Spleen (tissue), 11 donors: ENCODE results near the gene ADAMTS17. TPM values are rescaled to one million over a fixed set of nuclear protein-coding genes. Genes with fewer than 3 reads are reported as not detected.

Experiments used
- DNase-seq: peaks from one replicate; pipeline ENCODE4 v3.0.0-alpha.2; 2020
- H3K27ac ChIP-seq, 8 donors: fragments of 200-600 bp; sonication (generic) in 7 of 8; 1 replicate in 4 of 8; 2 replicates in 4 of 8; pipeline versions ENCODE4 v1.5.0 to v1.8.0; 2016 to 2021; ENCODE audit warnings: inconsistent platforms in 4 of 8, mild to moderate bottlenecking in 4 of 8, moderate library complexity in 1 of 8
- H3K27me3 ChIP-seq, 7 donors: fragments of 200-600 bp; sonication (generic) in 6 of 7; replicated peaks in 1 of 7; 1 replicate in 4 of 7; 2 replicates in 3 of 7; pipeline versions ENCODE4 v1.5.0 to v1.8.0; 2016 to 2021; ENCODE audit warnings: inconsistent platforms in 3 of 7, mild to moderate bottlenecking in 1 of 7
- H3K36me3 ChIP-seq, 6 donors: fragments of 200-600 bp; sonication (generic) in 5 of 6; 1 replicate in 4 of 6; 2 replicates in 2 of 6; pipeline versions ENCODE4 v1.5.0 to v1.8.0; 2016 to 2021; ENCODE audit warnings: inconsistent platforms in 2 of 6
- H3K4me1 ChIP-seq, 6 donors: fragments of 200-600 bp; sonication (generic) in 5 of 6; 1 replicate in 3 of 6; 2 replicates in 3 of 6; pipeline versions ENCODE4 v1.5.0 to v1.8.0; 2016 to 2021; ENCODE audit warnings: inconsistent platforms in 3 of 6
- H3K4me3 ChIP-seq, 8 donors: fragments of 200-600 bp; sonication (generic) in 7 of 8; 1 replicate in 4 of 8; 2 replicates in 4 of 8; pipeline versions ENCODE4 v1.5.0 to v1.8.0; 2016 to 2021; ENCODE audit warnings: inconsistent platforms in 4 of 8, mild to moderate bottlenecking in 4 of 8, moderate library complexity in 2 of 8
- H3K9me3 ChIP-seq, 8 donors: fragments of 200-600 bp; sonication (generic) in 7 of 8; 1 replicate in 4 of 8; 2 replicates in 4 of 8; pipeline versions ENCODE4 v1.5.0 to v1.8.0; 2016 to 2021; ENCODE audit warnings: inconsistent platforms in 4 of 8
- CTCF ChIP-seq, 11 experiments: fragments of 200-600 bp in 7 of 11; fragments of 450-650 bp in 4 of 11; sonication (generic) in 4 of 11; IDR thresholded peaks in 8 of 11; conservative IDR thresholded peaks in 3 of 11; 1 replicate in 7 of 11; 2 replicates in 4 of 11; pipeline versions ENCODE4 v1.4.0 to v1.8.0; 2016 to 2021; ENCODE audit warnings: antibody characterized with exemption in 11 of 11, inconsistent platforms in 4 of 11, mild to moderate bottlenecking in 1 of 11
- POLR2A ChIP-seq, 3 donors: fragments of 450-650 bp; IDR thresholded peaks; one replicate each; pipeline ENCODE4 v1.5.1; 2017; ENCODE audit warnings: antibody characterized with exemption in 3 of 3, mild to moderate bottlenecking in 1 of 3
- POLR2AphosphoS5 ChIP-seq, 3 donors: sonication (generic); formaldehyde crosslinking; IDR thresholded peaks; one replicate each; pipeline ENCODE4 v1.5.1; 2017; ENCODE audit warnings: antibody characterized with exemption in 3 of 3
- WGBS, 5 donors: extraction: QIAGEN DNeasy Blood & Tissue Kit in 3 of 5; methylation state at CpG; one replicate each; pipeline versions ENCODE4 v1.1.5 to v1.1.7; 2013 to 2018; 5-methylcytosine and 5-hydroxymethylcytosine counted together
- intact Hi-C: fragments of 100-400 bp; cut with DNase I; formaldehyde crosslinking; loops from one replicate; pipeline ENCODE4 v1.15.0; 2023; ENCODE audit warnings: low total_unique reads
- polyA plus RNA-seq, 3 donors: library from polyadenylated mRNA; stranded (reverse); fragments of 200-250 nt; gene quantifications; one replicate each; pipeline ENCODE4 v1.2.1, GENCODE V29; 2013
- total RNA-seq, 7 donors: library from RNA; depleted of rRNA in 3 of 7; stranded (reverse); fragments of >200 nt in 3 of 7; fragmentation: NEBNext Ultra II Directional in 4 of 7; extraction: Animal tissue kit (Norgen Biotek cat#: 25700) in 4 of 7; gene quantifications; one replicate each; pipeline versions ENCODE4 v1.1.0 to v1.2.1, GENCODE V29; 2016 to 2021
- donor health status: healthy with polysubstance abuse.
- donor health status: DM: no; HTN: no; CAD: no; lungs with moderate emphysema.
- donor health status: DM: no; HTN: no; CAD: no.
- donor health status: Bipolar disorder and iron deficiency.
- donor health status: healthy.
- donor health status: DM: no; HTN: no; CAD: no.
- donor health status: DM: yes; HTN: yes; CAD: no.

Gene ADAMTS17
- total and polyA plus RNA-seq, 10 donors, result 0.21 to 13.2 (median 5.8) TPM

DNA sequence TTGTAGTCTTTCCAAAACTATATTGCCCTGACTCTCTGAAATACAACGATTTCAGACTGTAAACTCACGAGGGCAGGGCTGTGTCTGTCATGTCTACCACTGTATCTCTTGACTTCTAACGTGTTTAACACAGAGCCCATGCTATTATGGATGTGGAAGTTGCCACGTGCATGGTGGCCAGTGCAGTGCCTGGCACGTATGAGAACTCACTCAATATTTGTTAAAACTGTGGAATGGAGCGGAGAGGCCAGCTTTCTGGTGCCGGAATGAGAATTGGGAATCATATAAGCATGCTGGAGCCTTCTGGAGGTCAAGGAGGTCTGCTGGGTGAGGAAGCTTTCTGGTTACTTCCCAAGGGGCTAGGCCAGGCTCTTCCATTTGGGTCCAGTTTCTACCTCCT, 387.9 kb downstream of the ADAMTS17 start:
- Histone ChIP-seq H3K36me3 (no peaks in the 10 kb centered on the region), H3K9me3 (peaks cover 0 to 14% (median 4%) of the 10 kb centered on the region in 8 donors), H3K27me3 (no peaks in the 10 kb centered on the region), H3K27ac (no peak overlapping the region), H3K4me1 (peaks cover 0 to 14% (median 1%) of the 10 kb centered on the region in 6 donors), H3K4me3 (no peak overlapping the region)
- 76 to 86% (median 81%) methylated on average over 7 of the region's 7 CpGs for WGBS, 5 donors
- peak; percentile 22 for DNase-seq
- no peak for TF ChIP-seq CTCF (IDR thresholded peaks at IDR 0.05 in 8 of 11, conservative IDR thresholded peaks at IDR 0.05 in 3 of 11)
- TF ChIP-seq POLR2A (IDR thresholded peaks at IDR 0.05), result no peak
- TF ChIP-seq POLR2AphosphoS5 (IDR thresholded peaks at IDR 0.05), result no peak
- intact Hi-C loops, result no loop called here

- TF ChIP-seq CTCF (IDR thresholded peaks at IDR 0.05 in 8 of 11, conservative IDR thresholded peaks at IDR 0.05 in 3 of 11) (no peak), POLR2AphosphoS5 (IDR thresholded peaks at IDR 0.05) (no peak), POLR2A (IDR thresholded peaks at IDR 0.05) (no peak)
- intact Hi-C loops, result no loop called here
- peaks cover 0 to 11% (median under 1%) of the 10 kb centered on the region in 6 donors for H3K4me1 ChIP-seq
- no peak overlapping the region for H3K27ac ChIP-seq
- H3K4me3 ChIP-seq, result no peak overlapping the region
- no peak for DNase-seq
- H3K36me3 ChIP-seq, result no peaks in the 10 kb centered on the region
- 71 to 94% (median 92%) methylated on average over 5 of the region's 5 CpGs for WGBS, 5 donors
- no peaks in the 10 kb centered on the region for H3K27me3 ChIP-seq
- peaks cover 0 to 32% (median 13%) of the 10 kb centered on the region in 8 donors for H3K9me3 ChIP-seq
These were observed 390.3 kb downstream of the ADAMTS17 start for GRCh38 chr15:99951511-99951910.

DNA sequence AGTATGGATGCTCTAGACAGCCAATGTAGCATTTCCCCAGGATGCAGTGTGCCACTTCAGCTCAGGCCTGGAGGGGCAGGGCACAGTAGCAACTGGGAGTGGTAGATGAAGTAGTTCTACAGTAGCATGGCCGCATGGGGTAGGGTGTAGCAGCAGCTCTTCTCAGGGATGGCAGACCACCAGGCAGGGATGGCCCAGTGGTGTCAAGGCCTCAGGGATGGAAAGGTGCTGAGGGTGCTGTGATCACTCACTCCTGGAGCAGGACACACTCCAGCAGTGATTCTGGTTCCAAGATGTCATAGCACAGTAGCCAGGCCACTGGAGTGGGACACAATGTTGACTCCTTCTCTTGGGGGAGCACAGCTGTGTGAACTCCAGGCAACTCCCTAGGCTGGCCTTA, 397.6 kb downstream of the ADAMTS17 start:
- intact Hi-C loops, result no loop called here
- Histone ChIP-seq H3K9me3 (peaks cover 13 to 81% (median 54%) of the 10 kb centered on the region in 8 donors), H3K27ac (no peak overlapping the region), H3K27me3 (no peaks in the 10 kb centered on the region), H3K4me1 (no peaks in the 10 kb centered on the region), H3K4me3 (no peak overlapping the region), H3K36me3 (no peaks in the 10 kb centered on the region)
- no peak for DNase-seq
- 81 to 100% (median 93%) methylated on average over 1 of the region's 1 CpG for WGBS, 5 donors
- TF ChIP-seq POLR2A (IDR thresholded peaks at IDR 0.05) (no peak), CTCF (IDR thresholded peaks at IDR 0.05 in 8 of 11, conservative IDR thresholded peaks at IDR 0.05 in 3 of 11) (no peak), POLR2AphosphoS5 (IDR thresholded peaks at IDR 0.05) (no peak)

GRCh38 chr15:99943466-99943865, 398.3 kb downstream of the ADAMTS17 start:
- WGBS, 5 donors, result 88 to 95% (median 91%) methylated on average over 7 of the region's 7 CpGs
- H3K36me3 ChIP-seq, result no peaks in the 10 kb centered on the region
- no peak overlapping the region for H3K27ac ChIP-seq
- H3K4me1 ChIP-seq, result no peaks in the 10 kb centered on the region
- no peak for TF ChIP-seq CTCF (IDR thresholded peaks at IDR 0.05 in 8 of 11, conservative IDR thresholded peaks at IDR 0.05 in 3 of 11)
- no peak for TF ChIP-seq POLR2AphosphoS5 (IDR thresholded peaks at IDR 0.05)
- TF ChIP-seq POLR2A (IDR thresholded peaks at IDR 0.05), result no peak
- intact Hi-C loops, result no loop called here
- no peak overlapping the region for H3K4me3 ChIP-seq
- H3K27me3 ChIP-seq, result no peaks in the 10 kb centered on the region
- peaks cover 13 to 85% (median 58%) of the 10 kb centered on the region in 8 donors for H3K9me3 ChIP-seq
- no peak for DNase-seq
